ENCODE results near the gene PTPRD. TPM values are rescaled to one million over a fixed set of nuclear protein-coding genes. Genes with fewer than 3 reads are reported as not detected.

Gene PTPRD
- total RNA-seq, 1 experiment from 2014 or later, result 32.5 TPM

DNA sequence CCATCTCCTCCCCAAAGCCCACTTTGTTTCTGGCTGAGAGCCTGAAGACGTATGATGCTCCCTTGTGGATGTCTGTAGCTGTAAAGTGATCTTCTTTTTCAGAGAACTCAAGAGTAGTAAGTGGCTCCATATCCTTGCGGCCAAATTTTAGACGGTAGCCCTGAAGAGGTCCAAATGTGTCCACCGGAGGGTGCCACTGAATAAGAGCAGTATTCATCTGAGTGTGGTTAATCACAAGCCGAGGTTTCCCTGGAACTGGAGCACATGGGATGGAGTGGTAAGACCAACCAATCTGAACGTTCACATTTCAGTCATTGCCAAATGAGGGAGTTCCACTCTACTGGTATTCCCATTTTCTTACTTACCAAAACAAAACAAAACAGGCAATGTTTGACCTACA, 2126.7 kb downstream of the PTPRD start:
- H3K4me1 ChIP-seq (ENCODE audit: insufficient read depth, low read length), result no peaks in the 10 kb centered on the region
- TF ChIP-seq, protein P1, sequence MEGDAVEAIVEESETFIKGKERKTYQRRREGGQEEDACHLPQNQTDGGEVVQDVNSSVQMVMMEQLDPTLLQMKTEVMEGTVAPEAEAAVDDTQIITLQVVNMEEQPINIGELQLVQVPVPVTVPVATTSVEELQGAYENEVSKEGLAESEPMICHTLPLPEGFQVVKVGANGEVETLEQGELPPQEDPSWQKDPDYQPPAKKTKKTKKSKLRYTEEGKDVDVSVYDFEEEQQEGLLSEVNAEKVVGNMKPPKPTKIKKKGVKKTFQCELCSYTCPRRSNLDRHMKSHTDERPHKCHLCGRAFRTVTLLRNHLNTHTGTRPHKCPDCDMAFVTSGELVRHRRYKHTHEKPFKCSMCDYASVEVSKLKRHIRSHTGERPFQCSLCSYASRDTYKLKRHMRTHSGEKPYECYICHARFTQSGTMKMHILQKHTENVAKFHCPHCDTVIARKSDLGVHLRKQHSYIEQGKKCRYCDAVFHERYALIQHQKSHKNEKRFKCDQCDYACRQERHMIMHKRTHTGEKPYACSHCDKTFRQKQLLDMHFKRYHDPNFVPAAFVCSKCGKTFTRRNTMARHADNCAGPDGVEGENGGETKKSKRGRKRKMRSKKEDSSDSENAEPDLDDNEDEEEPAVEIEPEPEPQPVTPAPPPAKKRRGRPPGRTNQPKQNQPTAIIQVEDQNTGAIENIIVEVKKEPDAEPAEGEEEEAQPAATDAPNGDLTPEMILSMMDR (conservative IDR thresholded peaks at IDR 0.05), result peak; percentile 63
- no peak overlapping the region for H2BK12ac ChIP-seq (ENCODE audit: insufficient read length, low read depth, low read length)
- no peak overlapping the region for H3T11ph ChIP-seq (ENCODE audit: low read length)
- no peak overlapping the region for H2AK5ac ChIP-seq (ENCODE audit: insufficient read length, low read length)
- peak; percentile 62 for DNase-seq
- Mint-ChIP-seq H3K27me3 (ENCODE audit: low read depth) (no peaks in the 10 kb centered on the region), H3K4me1 (peaks cover 0 to 4% of the 10 kb centered on the region in 2 experiments; a peak in 2 of 4 replicates), H3K4me3 (no peak overlapping the region), H3K27ac (no peak overlapping the region), H3K36me3 (ENCODE audit: insufficient read depth in 1 of 3, low read depth in 3 of 3) (peaks cover 0 to 31% (median 4%) of the 10 kb centered on the region in 3 experiments; a peak in 3 of 7 replicates), H3K9me3 (no peaks in the 10 kb centered on the region)
- no peak overlapping the region for H3K4ac ChIP-seq (ENCODE audit: low read depth, low read length)
- no peak overlapping the region for H4K8ac ChIP-seq (replicated peaks; ENCODE audit: insufficient read length, low read depth, low read length)
- no peak overlapping the region for H3K56ac ChIP-seq (ENCODE audit: insufficient read length, low read depth, low read length)
- H2BK15ac ChIP-seq (ENCODE audit: low read depth, low read length), result no peak overlapping the region
- no CpG with 5 or more reads among the region's 6 CpGs for WGBS (ENCODE audit: extremely low coverage, insufficient read length, low lambda C conversion rate)
- no peak overlapping the region for H3K4me2 ChIP-seq (ENCODE audit: insufficient read depth, insufficient read length, low read length)
- H3K23ac ChIP-seq (ENCODE audit: insufficient read length, low read depth, low read length), result no peak overlapping the region
- no peaks in the 10 kb centered on the region for H3K79me2 ChIP-seq (ENCODE audit: insufficient read depth, low read length)
- H3K23me2 ChIP-seq (ENCODE audit: insufficient read length, low read depth, low read length, poor library complexity, severe bottlenecking), result no peaks in the 10 kb centered on the region
- H2BK120ac ChIP-seq (ENCODE audit: low read depth, low read length, poor library complexity, severe bottlenecking), result no peak overlapping the region
- H3K18ac ChIP-seq (ENCODE audit: insufficient read length, low read depth, low read length), result no peak overlapping the region
- H3K9me3 ChIP-seq (ENCODE audit: control insufficient read depth, low read depth, low read length), result no peaks in the 10 kb centered on the region
- no peaks in the 10 kb centered on the region for H3K27me3 ChIP-seq (ENCODE audit: insufficient read depth, low read length)
- no peak overlapping the region for H3K14ac ChIP-seq (ENCODE audit: insufficient read depth, low read length)
- no peak overlapping the region for H4K91ac ChIP-seq (ENCODE audit: insufficient read length, low read depth, low read length)
- H3K79me1 ChIP-seq (ENCODE audit: insufficient read depth, low read depth, low read length, poor library complexity, severe bottlenecking), result no peaks in the 10 kb centered on the region
- H2AFZ ChIP-seq (ENCODE audit: low read length), result no peak overlapping the region
- H3K27ac ChIP-seq (ENCODE audit: insufficient read length, low read depth, low read length), result no peak overlapping the region
- H2BK5ac ChIP-seq (ENCODE audit: insufficient read length, low read length), result no peak overlapping the region
- no peak overlapping the region for H3K9ac ChIP-seq (ENCODE audit: extremely low read depth, insufficient read length, low read length)
- H4K20me1 ChIP-seq (ENCODE audit: control insufficient read depth, insufficient read depth, insufficient read length), result no peaks in the 10 kb centered on the region
- no peak overlapping the region for H2BK20ac ChIP-seq (ENCODE audit: low read depth, low read length, poor library complexity, severe bottlenecking)
- H4K5ac ChIP-seq (ENCODE audit: insufficient read length, low read depth, low read length), result no peak overlapping the region

All from H9 (cell line).